NCI-H524 (cell line): Measurements from ENCODE around the gene PRPSAP2.
"Not testable (repeated sequence)": the region's sequence is repeated elsewhere in the genome, so short reads cannot be mapped to it uniquely, and the experiment has no call there.

ENCODE experiments used
- DNase-seq, 2 experiments: peaks; one replicate each; lab custom pipeline; 2025; lab: John Stamatoyannopoulos, UW

PRPSAP2 gene

GRCh38 chr17:18857864-18858566, at the start of gene PRPSAP2:
Gene PRPSAP2 (plus strand): TSS chr17:18858131. CDS start chr17:18865834, 7,703 bp downstream.
- peak; percentile 83 to 95 for DNase-seq

GRCh38 chr17:18815924-18816323, 42.0 kb upstream of the PRPSAP2 start:
- DNase-seq = not testable (repeated sequence)

GRCh38 chr17:18816489-18817371, 41.2 kb upstream of the PRPSAP2 start:
- DNase-seq = peak; percentile 39 to 68

GRCh38 chr17:18821430-18821829, 36.5 kb upstream of the PRPSAP2 start:
- not testable (repeated sequence) for DNase-seq

GRCh38 chr17:18827613-18828012, 30.3 kb upstream of the PRPSAP2 start:
- DNase-seq = not testable (repeated sequence)

- DNase-seq = no peak
Observed at GRCh38 chr17:18848501-18848900, 9.4 kb upstream of the PRPSAP2 start.

GRCh38 chr17:18850679-18851078, 7.3 kb upstream of the PRPSAP2 start:
- no peak for DNase-seq

- DNase-seq = no peak
Observed at GRCh38 chr17:18851201-18851600, 6.7 kb upstream of the PRPSAP2 start.

GRCh38 chr17:18854956-18855355, 3.0 kb upstream of the PRPSAP2 start:
- no peak for DNase-seq

GRCh38 chr17:18855831-18856569, 1.9 kb upstream of the PRPSAP2 start:
- DNase-seq = peak; percentile 93 to 96

GRCh38 chr17:18856570-18856915, 1.4 kb upstream of the PRPSAP2 start:
- DNase-seq = peak in 1 of 2 experiments; percentile 34

- DNase-seq = peak in 1 of 2 experiments; percentile 21
Observed at GRCh38 chr17:18858567-18859245, 775 bp downstream of the PRPSAP2 start.

- DNase-seq = peak in 1 of 2 experiments; percentile 15
Observed at GRCh38 chr17:18859256-18859655, 1.3 kb downstream of the PRPSAP2 start.

- no peak for DNase-seq
Observed at GRCh38 chr17:18860161-18860972, 2.4 kb downstream of the PRPSAP2 start.

- DNase-seq = no peak
Observed at GRCh38 chr17:18862011-18862410, 4.1 kb downstream of the PRPSAP2 start.

- DNase-seq = peak in 1 of 2 experiments; percentile 27
Observed at GRCh38 chr17:18864996-18865395, 7.1 kb downstream of the PRPSAP2 start.

GRCh38 chr17:18866866-18867813, 9.2 kb downstream of the PRPSAP2 start:
- DNase-seq = no peak

GRCh38 chr17:18877104-18877645, 19.2 kb downstream of the PRPSAP2 start:
- DNase-seq = no peak

GRCh38 chr17:18888766-18889290, 30.9 kb downstream of the PRPSAP2 start:
- DNase-seq = no peak
